AG09309 (cell line): ENCODE data around the gene NKD2.

Experiments
- DNase-seq: peaks from one replicate; pipeline ENCODE4 v3.0.0-alpha.2; 2010; ENCODE audit warnings: low read depth
- H3K4me3 ChIP-seq: 2 replicates; pipeline ENCODE4 v1.5.1; 2011; ENCODE audit warnings: mild to moderate bottlenecking, low read depth, low read length, moderate library complexity; ENCODE audit not compliant: control insufficient read depth
- CTCF ChIP-seq: IDR thresholded peaks from 2 replicates; pipeline ENCODE4 v1.5.1; 2011; ENCODE audit warnings: mild to moderate bottlenecking, low read depth, low read length, inconsistent platforms; ENCODE audit not compliant: insufficient read depth, control insufficient read depth; ENCODE audit errors: missing control alignments

The NKD2 gene

DNA sequence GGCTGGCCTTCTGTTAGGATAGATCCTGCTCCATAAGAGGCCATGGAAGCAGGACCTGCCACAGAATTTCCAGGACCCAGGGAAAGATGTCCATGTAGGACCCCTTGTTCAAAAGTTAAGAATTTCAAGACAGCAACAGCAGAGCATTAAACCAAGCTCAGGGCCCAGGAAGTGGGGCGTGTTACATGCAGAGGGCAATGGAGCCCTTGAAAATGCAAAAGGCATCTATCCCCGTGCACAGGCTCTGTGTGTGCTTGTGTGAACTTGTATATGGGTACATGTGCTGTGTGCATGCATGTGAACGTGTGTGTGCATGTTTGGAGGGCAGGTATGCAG lies 14.4 kb upstream of the NKD2 start:
- no peak for DNase-seq
- no peak for TF ChIP-seq CTCF
- no peak overlapping the region for H3K4me3 ChIP-seq

GRCh38 chr5:994821-995220 lies 13.8 kb upstream of the NKD2 start:
- no peak overlapping the region for H3K4me3 ChIP-seq
- no peak for TF ChIP-seq CTCF
- DNase-seq = no peak

DNA sequence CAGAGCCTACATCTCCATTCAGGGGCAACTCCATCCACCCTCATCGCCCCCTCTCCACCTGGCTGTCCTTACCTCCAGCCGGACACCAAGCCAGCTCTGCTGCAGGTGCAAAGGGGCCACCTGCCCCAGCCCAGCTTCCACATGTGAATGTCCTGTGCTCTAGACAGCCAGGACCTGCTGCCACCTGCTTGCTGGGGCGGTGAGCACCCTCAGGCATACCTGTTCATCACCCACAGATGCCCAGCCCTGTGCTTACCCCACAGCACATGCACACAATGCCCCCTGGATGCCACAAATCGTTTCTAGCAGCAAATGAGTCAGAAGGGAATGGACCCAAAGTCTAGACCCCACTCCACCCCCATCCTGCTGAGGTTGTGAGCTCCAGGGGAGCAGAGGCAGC lies 13.3 kb upstream of the NKD2 start:
- no peak for TF ChIP-seq CTCF
- no peak overlapping the region for H3K4me3 ChIP-seq
- DNase-seq = no peak

DNA sequence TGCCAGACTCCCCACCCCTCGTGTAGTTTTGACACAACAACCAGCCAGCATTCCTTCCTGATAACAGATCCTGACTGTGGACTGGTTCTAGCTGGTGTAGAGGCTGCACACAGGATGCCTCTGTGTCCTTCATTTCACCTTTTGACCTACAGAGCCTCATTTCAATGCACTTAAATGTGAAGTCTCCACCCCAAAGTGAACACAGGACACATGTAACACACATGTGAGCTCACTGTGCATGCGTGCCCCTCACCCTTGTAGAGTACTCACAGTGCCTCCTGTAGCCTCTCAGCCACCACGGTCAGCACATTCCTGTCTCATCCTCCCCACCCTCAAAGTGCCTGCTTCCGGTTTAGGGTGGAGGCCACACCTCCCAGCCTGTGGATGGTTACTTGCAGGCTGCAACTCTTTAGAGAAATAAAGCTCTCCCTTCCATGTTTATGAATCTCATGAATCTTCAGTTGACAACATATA lies 11.6 kb upstream of the NKD2 start:
- TF ChIP-seq CTCF = no peak
- H3K4me3 ChIP-seq = no peak overlapping the region

DNA sequence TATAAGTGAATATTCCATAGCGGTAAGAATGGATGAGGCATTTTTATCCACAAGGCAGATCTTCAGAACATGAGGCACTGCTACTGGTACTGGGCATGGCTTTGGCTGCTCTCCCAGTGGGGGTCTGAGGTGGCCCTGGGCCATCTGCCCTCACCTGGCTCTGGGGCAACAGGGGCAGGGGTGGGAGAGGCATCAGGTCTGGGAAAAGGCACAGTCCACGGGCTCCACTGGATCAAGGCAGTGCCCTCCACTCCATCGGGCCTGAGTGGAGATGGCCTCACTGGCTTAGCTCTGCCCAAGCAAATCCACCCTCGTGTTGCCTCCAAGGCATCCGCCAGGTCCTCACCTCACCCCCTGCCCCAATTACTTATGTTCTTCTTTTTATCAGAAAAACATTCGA lies 10.9 kb upstream of the NKD2 start:
- DNase-seq = no peak
- no peak overlapping the region for H3K4me3 ChIP-seq
- TF ChIP-seq CTCF = no peak

More for the DNA sequence above, 11.6 kb upstream of the NKD2 start:
- DNase-seq = no peak

DNA sequence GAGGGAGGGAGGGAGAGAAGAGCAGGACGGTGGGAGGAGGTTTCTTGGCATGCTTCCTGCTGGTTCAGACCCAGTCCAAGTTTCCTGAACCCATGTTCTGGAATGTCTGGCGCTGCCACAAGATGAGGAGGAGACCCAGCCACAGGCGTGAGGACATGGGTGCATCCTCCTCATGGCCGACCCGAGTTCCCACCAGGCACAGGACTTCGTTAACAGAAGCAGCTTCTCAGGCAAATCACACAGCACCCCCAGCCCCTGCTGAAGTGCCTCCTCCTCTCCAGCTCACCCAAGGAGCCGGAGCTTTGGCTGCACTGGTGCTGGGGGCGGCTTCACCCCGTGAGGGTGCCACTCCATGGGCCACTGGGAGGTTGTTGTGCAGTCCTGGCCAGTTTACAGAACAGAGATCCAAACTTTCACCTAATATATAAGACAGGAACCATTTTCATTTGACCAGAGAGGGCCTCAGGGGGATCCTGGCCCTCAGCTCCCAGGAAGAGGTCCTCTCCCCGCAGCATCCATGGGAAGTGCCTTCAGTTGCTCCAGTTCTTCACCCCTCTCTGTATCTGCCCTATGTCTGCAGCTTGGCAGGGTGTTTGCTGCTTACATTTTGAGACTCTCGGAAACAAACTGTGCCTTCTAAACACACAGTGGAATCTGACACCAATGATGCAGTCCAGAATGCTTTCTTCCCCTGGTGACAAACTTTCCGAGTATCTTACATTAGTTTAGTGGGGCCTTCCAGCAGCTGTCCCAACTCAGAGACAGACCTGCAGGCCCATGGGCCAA lies 10.2 kb upstream of the NKD2 start:
- no peak for TF ChIP-seq CTCF
- DNase-seq = no peak
- no peak overlapping the region for H3K4me3 ChIP-seq
